Naive B cell (primary cell): ENCODE measurements around the gene DLX6. TPM values are rescaled to one million over a fixed set of nuclear protein-coding genes. Genes with fewer than 3 reads are reported as not detected.

ENCODE experiments used
- ATAC-seq, 2 donors: fragments of 150-1000 bp; cut with Tn5 transposase; 2 replicates each; pipeline ENCODE4 v1.10.0; 2021; ENCODE audit warnings: low read depth in 2 of 2, mild to moderate bottlenecking in 2 of 2, moderate library complexity in 2 of 2
- DNase-seq: peaks from one replicate; pipeline ENCODE4 v3.0.0; 2022
- H3K27ac Mint-ChIP-seq, 6 donors: one replicate each; pipeline ENCODE4 v1.8.0; 2020 to 2022; ENCODE audit warnings: mild to moderate bottlenecking in 6 of 6, mixed read lengths in 6 of 6, moderate library complexity in 5 of 6, inconsistent platforms in 2 of 6
- H3K27me3 Mint-ChIP-seq, 3 donors: one replicate each; pipeline ENCODE4 v1.8.0; 2021 to 2022; ENCODE audit warnings: mixed read lengths in 3 of 3, mild to moderate bottlenecking in 1 of 3
- H3K36me3 Mint-ChIP-seq, 2 donors: one replicate each; pipeline ENCODE4 v1.8.0; 2020 to 2022; ENCODE audit warnings: mixed read lengths in 2 of 2, inconsistent platforms in 1 of 2, mild to moderate bottlenecking in 1 of 2
- H3K4me1 Mint-ChIP-seq, 3 donors: one replicate each; pipeline ENCODE4 v1.8.0; 2020 to 2022; ENCODE audit warnings: mixed read lengths in 3 of 3, inconsistent platforms in 1 of 3, mild to moderate bottlenecking in 1 of 3, moderate library complexity in 1 of 3
- H3K4me3 Mint-ChIP-seq, 8 donors: one replicate each; pipeline ENCODE4 v1.8.0; 2020 to 2022; ENCODE audit warnings: mild to moderate bottlenecking in 8 of 8, mixed read lengths in 8 of 8, moderate library complexity in 8 of 8, inconsistent platforms in 2 of 8
- H3K9me3 Mint-ChIP-seq, 7 donors: one replicate each; pipeline ENCODE4 v1.8.0; 2020 to 2022; ENCODE audit warnings: mixed read lengths in 7 of 7, mild to moderate bottlenecking in 5 of 7, inconsistent platforms in 2 of 7, moderate library complexity in 1 of 7
- polyA plus RNA-seq, 6 donors: library from polyadenylated mRNA; unstranded; fragments of 300-500 nt; fragmentation: Illumina TruSeq; gene quantifications; one replicate each; pipeline ENCODE4 v1.2.3, GENCODE V29; 2021; ENCODE audit warnings: low read depth in 6 of 6

The DLX6 gene
- polyA plus RNA-seq, 6 donors from 2014 or later, result not detected

GRCh38 chr7:96989241-96989858 is 16.0 kb upstream of the DLX6 start:
- ATAC-seq, result no peak
- no peak overlapping the region for H3K4me3 Mint-ChIP-seq

GRCh38 chr7:96989859-96990317 is 15.5 kb upstream of the DLX6 start:
- no peak overlapping the region for H3K4me3 Mint-ChIP-seq
- H3K4me1 Mint-ChIP-seq, result peaks cover 4 to 14% (median 10%) of the 10 kb centered on the region in 3 donors
- no peak for ATAC-seq
- no peak overlapping the region for H3K27ac Mint-ChIP-seq
- H3K9me3 Mint-ChIP-seq, result peaks cover 0 to 30% (median 17%) of the 10 kb centered on the region in 7 donors
- peaks cover 76 to 91% (median 84%) of the 10 kb centered on the region in 3 donors for H3K27me3 Mint-ChIP-seq
- DNase-seq, result no peak
- H3K36me3 Mint-ChIP-seq, result peaks cover 3 to 25% of the 10 kb centered on the region in 2 donors

More at GRCh38 chr7:96989241-96989858, 16.0 kb upstream of the DLX6 start:
- H3K27ac Mint-ChIP-seq, result peak overlapping the region in 1 of 6 donors; percentile 29
- peaks cover 71 to 86% (median 83%) of the 10 kb centered on the region in 3 donors for H3K27me3 Mint-ChIP-seq
- H3K9me3 Mint-ChIP-seq, result peaks cover 0 to 26% (median 13%) of the 10 kb centered on the region in 7 donors
- peaks cover 3 to 25% of the 10 kb centered on the region in 2 donors for H3K36me3 Mint-ChIP-seq
- H3K4me1 Mint-ChIP-seq, result peaks cover 4 to 14% (median 10%) of the 10 kb centered on the region in 3 donors
- no peak for DNase-seq

GRCh38 chr7:96991546-96992191 is 13.7 kb upstream of the DLX6 start:
- peak overlapping the region in 1 of 8 donors; percentile 44 for H3K4me3 Mint-ChIP-seq
- H3K4me1 Mint-ChIP-seq, result peaks cover 4 to 14% (median 10%) of the 10 kb centered on the region in 3 donors
- H3K27me3 Mint-ChIP-seq, result peaks cover 80 to 98% (median 88%) of the 10 kb centered on the region in 3 donors
- H3K36me3 Mint-ChIP-seq, result peaks cover 3 to 29% of the 10 kb centered on the region in 2 donors
- peaks cover 0 to 35% (median 17%) of the 10 kb centered on the region in 7 donors for H3K9me3 Mint-ChIP-seq
- ATAC-seq (no peak), DNase-seq (no peak)
- no peak overlapping the region for H3K27ac Mint-ChIP-seq

- no peak for ATAC-seq
- Mint-ChIP-seq H3K4me1 (peaks cover 4 to 14% (median 10%) of the 10 kb centered on the region in 3 donors), H3K36me3 (peaks cover 3 to 34% of the 10 kb centered on the region in 2 donors), H3K4me3 (no peak overlapping the region), H3K27ac (no peak overlapping the region), H3K9me3 (peaks cover 0 to 35% (median 17%) of the 10 kb centered on the region in 7 donors), H3K27me3 (peaks cover 80 to 98% (median 89%) of the 10 kb centered on the region in 3 donors)
- no peak for DNase-seq
Measured at GRCh38 chr7:96992192-96993005, 13.0 kb upstream of the DLX6 start.

GRCh38 chr7:96993094-96993865 is 12.1 kb upstream of the DLX6 start:
- ATAC-seq, result no peak
- Mint-ChIP-seq H3K27ac (no peak overlapping the region), H3K4me1 (peaks cover 4 to 14% (median 10%) of the 10 kb centered on the region in 3 donors), H3K27me3 (peaks cover 82 to 98% (median 92%) of the 10 kb centered on the region in 3 donors), H3K4me3 (peak overlapping the region in 1 of 8 donors; percentile 16), H3K9me3 (peaks cover 0 to 35% (median 17%) of the 10 kb centered on the region in 7 donors), H3K36me3 (peaks cover 3 to 34% of the 10 kb centered on the region in 2 donors)
- DNase-seq, result no peak

- Mint-ChIP-seq H3K9me3 (peaks cover 0 to 35% (median 17%) of the 10 kb centered on the region in 7 donors), H3K4me1 (peaks cover 4 to 14% (median 10%) of the 10 kb centered on the region in 3 donors), H3K36me3 (peaks cover 3 to 34% of the 10 kb centered on the region in 2 donors), H3K4me3 (no peak overlapping the region), H3K27me3 (peaks cover 79 to 98% (median 94%) of the 10 kb centered on the region in 3 donors), H3K27ac (no peak overlapping the region)
- DNase-seq, result no peak
- no peak for ATAC-seq
Measured at GRCh38 chr7:96993980-96994379, 11.4 kb upstream of the DLX6 start.

GRCh38 chr7:96995406-96996110 is 9.8 kb upstream of the DLX6 start:
- Mint-ChIP-seq H3K4me3 (no peak overlapping the region), H3K4me1 (peaks cover 0 to 14% (median 10%) of the 10 kb centered on the region in 3 donors), H3K9me3 (peaks cover 0 to 39% (median 17%) of the 10 kb centered on the region in 7 donors), H3K36me3 (peaks cover 6 to 24% of the 10 kb centered on the region in 2 donors), H3K27ac (peak overlapping the region in 1 of 6 donors; percentile 82), H3K27me3 (peaks cover 78 to 98% (median 96%) of the 10 kb centered on the region in 3 donors)
- DNase-seq (no peak), ATAC-seq (no peak)

GRCh38 chr7:96996111-96996957 is 9.0 kb upstream of the DLX6 start:
- DNase-seq, result no peak
- no peak for ATAC-seq
- Mint-ChIP-seq H3K27ac (peak overlapping the region in 2 of 6 donors; percentile 75 to 76), H3K4me1 (peaks cover 0 to 14% (median 10%) of the 10 kb centered on the region in 3 donors), H3K4me3 (no peak overlapping the region), H3K36me3 (peaks cover 6 to 24% of the 10 kb centered on the region in 2 donors), H3K27me3 (peaks cover 82 to 100% (median 100%) of the 10 kb centered on the region in 3 donors), H3K9me3 (peaks cover 0 to 41% (median 17%) of the 10 kb centered on the region in 7 donors)

- no peak for ATAC-seq
Measured at GRCh38 chr7:96996958-96997511, 8.3 kb upstream of the DLX6 start.

GRCh38 chr7:96997512-96998032 is 7.8 kb upstream of the DLX6 start:
- peaks cover 6 to 21% of the 10 kb centered on the region in 2 donors for H3K36me3 Mint-ChIP-seq
- H3K4me3 Mint-ChIP-seq, result no peak overlapping the region
- H3K27me3 Mint-ChIP-seq, result peaks cover 77 to 100% (median 100%) of the 10 kb centered on the region in 3 donors
- peaks cover 0 to 36% (median 18%) of the 10 kb centered on the region in 7 donors for H3K9me3 Mint-ChIP-seq
- peaks cover 0 to 7% (median 6%) of the 10 kb centered on the region in 3 donors for H3K4me1 Mint-ChIP-seq
- H3K27ac Mint-ChIP-seq, result peak overlapping the region in 1 of 6 donors; percentile 44
- no peak for ATAC-seq
- no peak for DNase-seq

More at GRCh38 chr7:96996958-96997511, 8.3 kb upstream of the DLX6 start:
- Mint-ChIP-seq H3K27ac (peak overlapping the region in 2 of 6 donors; percentile 44 to 75), H3K9me3 (peaks cover 0 to 34% (median 17%) of the 10 kb centered on the region in 7 donors), H3K27me3 (peaks cover 82 to 100% (median 100%) of the 10 kb centered on the region in 3 donors), H3K4me3 (no peak overlapping the region), H3K4me1 (peaks cover 0 to 12% (median 8%) of the 10 kb centered on the region in 3 donors), H3K36me3 (peaks cover 6 to 24% of the 10 kb centered on the region in 2 donors)
- DNase-seq, result no peak

GRCh38 chr7:96998333-96998732 is 7.0 kb upstream of the DLX6 start:
- H3K27me3 Mint-ChIP-seq, result peaks cover 76 to 100% (median 100%) of the 10 kb centered on the region in 3 donors

More at GRCh38 chr7:96998333-96998732, 7.0 kb upstream of the DLX6 start:
- Mint-ChIP-seq H3K4me3 (no peak overlapping the region), H3K27ac (peak overlapping the region in 2 of 6 donors; percentile 15 to 52), H3K9me3 (peaks cover 0 to 29% (median 14%) of the 10 kb centered on the region in 7 donors), H3K4me1 (peaks cover 0 to 4% (median 0%) of the 10 kb centered on the region in 3 donors), H3K36me3 (peaks cover 6 to 17% of the 10 kb centered on the region in 2 donors)
- ATAC-seq (no peak), DNase-seq (no peak)
